ENCODE results near the gene DACH1.
"Not testable (repeated sequence)": the region's sequence is repeated elsewhere in the genome, so short reads cannot be mapped to it uniquely, and the experiment has no call there.

Gene DACH1

GRCh38 chr13:71789693-71790329 is 77.2 kb downstream of the DACH1 start:
- H3K27ac ChIP-seq = no peak overlapping the region
- TF ChIP-seq CTCF (conservative IDR thresholded peaks at IDR 0.05) (no peak), ZFX (IDR thresholded peaks at IDR 0.05) (no peak)

GRCh38 chr13:71789037-71789436 is 78.0 kb downstream of the DACH1 start:
- H3K27ac ChIP-seq = no peak overlapping the region
- TF ChIP-seq ZFX (IDR thresholded peaks at IDR 0.05) (no peak), CTCF (conservative IDR thresholded peaks at IDR 0.05) (no peak)

GRCh38 chr13:71787414-71787813 is 79.6 kb downstream of the DACH1 start:
- H3K27ac ChIP-seq = no peak overlapping the region
- TF ChIP-seq CTCF (conservative IDR thresholded peaks at IDR 0.05) = no peak
- no peak for TF ChIP-seq ZFX (IDR thresholded peaks at IDR 0.05)

GRCh38 chr13:71786875-71787274 is 80.1 kb downstream of the DACH1 start:
- TF ChIP-seq ZFX (IDR thresholded peaks at IDR 0.05) = no peak
- TF ChIP-seq CTCF (conservative IDR thresholded peaks at IDR 0.05) = no peak
- no peak overlapping the region for H3K27ac ChIP-seq

- TF ChIP-seq ZFX (IDR thresholded peaks at IDR 0.05) (no peak), CTCF (conservative IDR thresholded peaks at IDR 0.05) (no peak)
- H3K27ac ChIP-seq = no peak overlapping the region
These were observed 81.6 kb downstream of the DACH1 start for GRCh38 chr13:71785361-71785760.

GRCh38 chr13:71780546-71780945 is 86.5 kb downstream of the DACH1 start:
- no peak for TF ChIP-seq ZFX (IDR thresholded peaks at IDR 0.05)
- no peak for TF ChIP-seq CTCF (conservative IDR thresholded peaks at IDR 0.05)
- H3K27ac ChIP-seq = no peak overlapping the region

- not testable (repeated sequence) for H3K27ac ChIP-seq
These were observed 88.0 kb downstream of the DACH1 start for GRCh38 chr13:71778998-71779397.

GRCh38 chr13:71775966-71776365 is 91.0 kb downstream of the DACH1 start:
- H3K27ac ChIP-seq = no peak overlapping the region
- TF ChIP-seq ZFX (IDR thresholded peaks at IDR 0.05) (no peak), CTCF (conservative IDR thresholded peaks at IDR 0.05) (no peak)
